Measurements from ENCODE around the gene ASMTL. TPM values are rescaled to one million over a fixed set of nuclear protein-coding genes. Genes with fewer than 3 reads are reported as not detected.

The ASMTL gene
- total and polyA plus RNA-seq, 2 of the 13 experiments (the other 11 are each of a cell fraction or from before 2014, with no cell fraction given) = 5.6 to 16.3 TPM

DNA sequence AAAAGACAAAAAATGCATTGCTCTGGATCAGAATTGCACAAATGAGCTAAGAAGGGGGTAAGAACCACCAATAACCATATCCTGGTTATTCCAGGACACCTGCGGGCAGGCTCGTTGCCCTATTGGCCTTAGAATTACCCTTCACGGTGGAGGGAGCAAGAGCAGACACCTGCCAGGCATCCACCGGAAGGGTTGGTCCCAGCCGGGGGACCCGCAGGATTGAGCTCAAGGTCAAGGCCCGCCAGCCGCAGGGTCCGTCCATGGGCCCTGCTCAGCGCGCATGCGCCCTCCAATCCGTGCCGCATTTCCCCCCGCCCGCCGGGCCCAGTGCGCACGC is 61.4 kb downstream of the ASMTL start (continued):
- TF ChIP-seq, protein P1, sequence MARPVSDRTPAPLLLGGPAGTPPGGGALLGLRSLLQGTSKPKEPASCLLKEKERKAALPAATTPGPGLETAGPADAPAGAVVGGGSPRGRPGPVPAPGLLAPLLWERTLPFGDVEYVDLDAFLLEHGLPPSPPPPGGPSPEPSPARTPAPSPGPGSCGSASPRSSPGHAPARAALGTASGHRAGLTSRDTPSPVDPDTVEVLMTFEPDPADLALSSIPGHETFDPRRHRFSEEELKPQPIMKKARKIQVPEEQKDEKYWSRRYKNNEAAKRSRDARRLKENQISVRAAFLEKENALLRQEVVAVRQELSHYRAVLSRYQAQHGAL (CRISPR knock-in tag; IDR thresholded peaks at IDR 0.05; ENCODE audit: not compliant biosample characterization) = no peak
- no peak for TF ChIP-seq HNRNPL (IDR thresholded peaks at IDR 0.05; ENCODE audit: low read depth, low read length)
- TF ChIP-seq, protein P2, sequence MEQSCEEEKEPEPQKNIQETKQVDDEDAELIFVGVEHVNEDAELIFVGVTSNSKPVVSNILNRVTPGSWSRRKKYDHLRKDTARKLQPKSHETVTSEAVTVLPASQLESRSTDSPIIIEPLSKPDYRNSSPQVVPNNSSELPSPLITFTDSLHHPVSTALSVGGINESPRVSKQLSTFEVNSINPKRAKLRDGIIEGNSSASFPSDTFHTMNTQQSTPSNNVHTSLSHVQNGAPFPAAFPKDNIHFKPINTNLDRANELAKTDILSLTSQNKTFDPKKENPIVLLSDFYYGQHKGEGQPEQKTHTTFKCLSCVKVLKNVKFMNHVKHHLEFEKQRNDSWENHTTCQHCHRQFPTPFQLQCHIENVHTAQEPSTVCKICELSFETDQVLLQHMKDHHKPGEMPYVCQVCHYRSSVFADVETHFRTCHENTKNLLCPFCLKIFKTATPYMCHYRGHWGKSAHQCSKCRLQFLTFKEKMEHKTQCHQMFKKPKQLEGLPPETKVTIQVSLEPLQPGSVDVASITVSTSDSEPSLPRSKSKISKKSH (CRISPR knock-in tag; IDR thresholded peaks at IDR 0.05; ENCODE audit: borderline replicate concordance) = no peak
- TF ChIP-seq KDM1A (CRISPR knock-in tag; IDR thresholded peaks at IDR 0.05) = no peak
- no peak for TF ChIP-seq NCOA1 (CRISPR knock-in tag; IDR thresholded peaks at IDR 0.05)
- TF ChIP-seq, protein P3, sequence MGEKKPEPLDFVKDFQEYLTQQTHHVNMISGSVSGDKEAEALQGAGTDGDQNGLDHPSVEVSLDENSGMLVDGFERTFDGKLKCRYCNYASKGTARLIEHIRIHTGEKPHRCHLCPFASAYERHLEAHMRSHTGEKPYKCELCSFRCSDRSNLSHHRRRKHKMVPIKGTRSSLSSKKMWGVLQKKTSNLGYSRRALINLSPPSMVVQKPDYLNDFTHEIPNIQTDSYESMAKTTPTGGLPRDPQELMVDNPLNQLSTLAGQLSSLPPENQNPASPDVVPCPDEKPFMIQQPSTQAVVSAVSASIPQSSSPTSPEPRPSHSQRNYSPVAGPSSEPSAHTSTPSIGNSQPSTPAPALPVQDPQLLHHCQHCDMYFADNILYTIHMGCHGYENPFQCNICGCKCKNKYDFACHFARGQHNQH (CRISPR knock-in tag; IDR thresholded peaks at IDR 0.05) = no peak
- TF ChIP-seq ZNF510 (CRISPR knock-in tag; IDR thresholded peaks at IDR 0.05; ENCODE audit: low read depth) = 0 out of 2 replicates have a peak, but pooled peaks have one; percentile 15
- TF ChIP-seq NR2F2 (IDR thresholded peaks at IDR 0.05; ENCODE audit: borderline replicate concordance, low read depth) = no peak
- TF ChIP-seq, protein P4, sequence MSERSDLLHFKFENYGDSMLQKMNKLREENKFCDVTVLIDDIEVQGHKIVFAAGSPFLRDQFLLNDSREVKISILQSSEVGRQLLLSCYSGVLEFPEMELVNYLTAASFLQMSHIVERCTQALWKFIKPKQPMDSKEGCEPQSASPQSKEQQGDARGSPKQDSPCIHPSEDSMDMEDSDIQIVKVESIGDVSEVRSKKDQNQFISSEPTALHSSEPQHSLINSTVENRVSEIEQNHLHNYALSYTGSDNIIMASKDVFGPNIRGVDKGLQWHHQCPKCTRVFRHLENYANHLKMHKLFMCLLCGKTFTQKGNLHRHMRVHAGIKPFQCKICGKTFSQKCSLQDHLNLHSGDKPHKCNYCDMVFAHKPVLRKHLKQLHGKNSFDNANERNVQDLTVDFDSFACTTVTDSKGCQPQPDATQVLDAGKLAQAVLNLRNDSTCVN (CRISPR knock-in tag; IDR thresholded peaks at IDR 0.05; ENCODE audit: borderline replicate concordance) = no peak
- TF ChIP-seq GATAD1 (CRISPR knock-in tag; IDR thresholded peaks at IDR 0.05) = no peak
- TF ChIP-seq SMARCC2 (IDR thresholded peaks at IDR 0.05) = no peak
- TF ChIP-seq NCOA5 (CRISPR knock-in tag; IDR thresholded peaks at IDR 0.05) = no peak
- TF ChIP-seq, protein P5, sequence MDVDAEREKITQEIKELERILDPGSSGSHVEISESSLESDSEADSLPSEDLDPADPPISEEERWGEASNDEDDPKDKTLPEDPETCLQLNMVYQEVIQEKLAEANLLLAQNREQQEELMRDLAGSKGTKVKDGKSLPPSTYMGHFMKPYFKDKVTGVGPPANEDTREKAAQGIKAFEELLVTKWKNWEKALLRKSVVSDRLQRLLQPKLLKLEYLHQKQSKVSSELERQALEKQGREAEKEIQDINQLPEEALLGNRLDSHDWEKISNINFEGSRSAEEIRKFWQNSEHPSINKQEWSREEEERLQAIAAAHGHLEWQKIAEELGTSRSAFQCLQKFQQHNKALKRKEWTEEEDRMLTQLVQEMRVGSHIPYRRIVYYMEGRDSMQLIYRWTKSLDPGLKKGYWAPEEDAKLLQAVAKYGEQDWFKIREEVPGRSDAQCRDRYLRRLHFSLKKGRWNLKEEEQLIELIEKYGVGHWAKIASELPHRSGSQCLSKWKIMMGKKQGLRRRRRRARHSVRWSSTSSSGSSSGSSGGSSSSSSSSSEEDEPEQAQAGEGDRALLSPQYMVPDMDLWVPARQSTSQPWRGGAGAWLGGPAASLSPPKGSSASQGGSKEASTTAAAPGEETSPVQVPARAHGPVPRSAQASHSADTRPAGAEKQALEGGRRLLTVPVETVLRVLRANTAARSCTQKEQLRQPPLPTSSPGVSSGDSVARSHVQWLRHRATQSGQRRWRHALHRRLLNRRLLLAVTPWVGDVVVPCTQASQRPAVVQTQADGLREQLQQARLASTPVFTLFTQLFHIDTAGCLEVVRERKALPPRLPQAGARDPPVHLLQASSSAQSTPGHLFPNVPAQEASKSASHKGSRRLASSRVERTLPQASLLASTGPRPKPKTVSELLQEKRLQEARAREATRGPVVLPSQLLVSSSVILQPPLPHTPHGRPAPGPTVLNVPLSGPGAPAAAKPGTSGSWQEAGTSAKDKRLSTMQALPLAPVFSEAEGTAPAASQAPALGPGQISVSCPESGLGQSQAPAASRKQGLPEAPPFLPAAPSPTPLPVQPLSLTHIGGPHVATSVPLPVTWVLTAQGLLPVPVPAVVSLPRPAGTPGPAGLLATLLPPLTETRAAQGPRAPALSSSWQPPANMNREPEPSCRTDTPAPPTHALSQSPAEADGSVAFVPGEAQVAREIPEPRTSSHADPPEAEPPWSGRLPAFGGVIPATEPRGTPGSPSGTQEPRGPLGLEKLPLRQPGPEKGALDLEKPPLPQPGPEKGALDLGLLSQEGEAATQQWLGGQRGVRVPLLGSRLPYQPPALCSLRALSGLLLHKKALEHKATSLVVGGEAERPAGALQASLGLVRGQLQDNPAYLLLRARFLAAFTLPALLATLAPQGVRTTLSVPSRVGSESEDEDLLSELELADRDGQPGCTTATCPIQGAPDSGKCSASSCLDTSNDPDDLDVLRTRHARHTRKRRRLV (CRISPR knock-in tag; IDR thresholded peaks at IDR 0.05) = no peak
- no peak for TF ChIP-seq ZNF264 (CRISPR knock-in tag; IDR thresholded peaks at IDR 0.05)
- no peak for TF ChIP-seq ZNF644 (CRISPR knock-in tag; IDR thresholded peaks at IDR 0.05; ENCODE audit: low read depth)
- no peak; the same call in 1 of the 2 replicates for TF ChIP-seq ZNF619 (CRISPR knock-in tag; IDR thresholded peaks at IDR 0.05)
- TF ChIP-seq ZNF143 (CRISPR knock-in tag; IDR thresholded peaks at IDR 0.05) = no peak
- no peak for TF ChIP-seq ARID2 (CRISPR knock-in tag; IDR thresholded peaks at IDR 0.05; ENCODE audit: borderline replicate concordance)
- TF ChIP-seq ZNF543 (CRISPR knock-in tag; IDR thresholded peaks at IDR 0.05) = no peak; the same call in 1 of the 2 replicates
- TF ChIP-seq ZNF749 (CRISPR knock-in tag; IDR thresholded peaks at IDR 0.05; ENCODE audit: borderline replicate concordance) = no peak
- TF ChIP-seq KDM2A (CRISPR knock-in tag; IDR thresholded peaks at IDR 0.05; ENCODE audit: borderline replicate concordance, low read depth) = no peak
